Urothelium cell line (cell line): ENCODE measurements around the gene CCL25.
"Not testable (repeated sequence)": the region's sequence is repeated elsewhere in the genome, so short reads cannot be mapped to it uniquely, and the experiment has no call there.

Experiments
- DNase-seq: peaks from one replicate; pipeline ENCODE4 v3.0.0; 2011; ENCODE audit warnings: low spot score, mixed read lengths
- FAIRE-seq: peaks from 2 replicates; lab custom pipeline; 2011; peaks lifted over from hg19 to GRCh38; lab: Jason Lieb, UNC

CCL25 gene, protein sequence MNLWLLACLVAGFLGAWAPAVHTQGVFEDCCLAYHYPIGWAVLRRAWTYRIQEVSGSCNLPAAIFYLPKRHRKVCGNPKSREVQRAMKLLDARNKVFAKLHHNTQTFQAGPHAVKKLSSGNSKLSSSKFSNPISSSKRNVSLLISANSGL

DNA sequence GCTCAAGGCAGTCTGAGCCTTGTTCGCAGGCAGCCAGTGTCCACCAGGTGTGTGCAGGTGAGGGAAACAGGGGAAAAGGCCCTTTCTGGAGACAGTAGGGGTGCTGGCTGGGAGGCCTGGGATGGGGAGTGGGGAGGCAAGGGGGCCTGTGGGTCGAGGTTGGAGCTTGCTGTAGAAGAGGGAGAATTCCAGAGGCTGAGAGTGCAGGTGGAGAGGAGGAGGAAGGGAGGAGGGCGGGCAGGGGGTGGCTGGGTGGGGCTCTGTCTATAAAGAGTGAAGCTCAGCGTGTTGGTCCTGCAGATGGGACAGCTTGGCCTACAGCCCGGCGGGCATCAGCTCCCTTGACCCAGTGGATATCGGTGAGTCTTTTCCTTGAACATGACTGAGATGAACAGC is at the start of gene CCL25:
Gene CCL25, plus strand, starts transcription at position 297 of the 396 bp plus-strand sequence. CDS start 290 bp downstream, outside the sequence.
- DNase-seq = no peak
- FAIRE-seq = no peak

DNA sequence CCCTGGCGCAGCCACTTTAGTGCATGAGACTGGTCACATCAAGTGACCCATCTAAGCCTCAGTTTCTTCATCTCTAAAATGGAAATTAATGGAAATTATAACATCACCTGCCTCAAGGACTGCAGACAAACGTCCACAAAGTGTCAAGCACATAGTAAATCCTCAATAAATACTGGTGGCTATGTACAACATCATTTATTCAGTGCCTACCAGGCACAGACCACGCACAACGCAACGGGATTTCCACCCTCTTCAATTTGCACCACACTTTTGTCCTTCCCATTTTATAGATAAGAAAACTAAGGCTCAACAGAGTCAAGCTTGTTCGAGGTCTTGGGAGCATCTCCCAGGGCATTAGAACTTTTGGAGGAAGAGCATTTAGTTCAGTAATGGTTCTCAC is 48.6 kb upstream of the CCL25 start:
- DNase-seq (no peak), FAIRE-seq (no peak)

DNA sequence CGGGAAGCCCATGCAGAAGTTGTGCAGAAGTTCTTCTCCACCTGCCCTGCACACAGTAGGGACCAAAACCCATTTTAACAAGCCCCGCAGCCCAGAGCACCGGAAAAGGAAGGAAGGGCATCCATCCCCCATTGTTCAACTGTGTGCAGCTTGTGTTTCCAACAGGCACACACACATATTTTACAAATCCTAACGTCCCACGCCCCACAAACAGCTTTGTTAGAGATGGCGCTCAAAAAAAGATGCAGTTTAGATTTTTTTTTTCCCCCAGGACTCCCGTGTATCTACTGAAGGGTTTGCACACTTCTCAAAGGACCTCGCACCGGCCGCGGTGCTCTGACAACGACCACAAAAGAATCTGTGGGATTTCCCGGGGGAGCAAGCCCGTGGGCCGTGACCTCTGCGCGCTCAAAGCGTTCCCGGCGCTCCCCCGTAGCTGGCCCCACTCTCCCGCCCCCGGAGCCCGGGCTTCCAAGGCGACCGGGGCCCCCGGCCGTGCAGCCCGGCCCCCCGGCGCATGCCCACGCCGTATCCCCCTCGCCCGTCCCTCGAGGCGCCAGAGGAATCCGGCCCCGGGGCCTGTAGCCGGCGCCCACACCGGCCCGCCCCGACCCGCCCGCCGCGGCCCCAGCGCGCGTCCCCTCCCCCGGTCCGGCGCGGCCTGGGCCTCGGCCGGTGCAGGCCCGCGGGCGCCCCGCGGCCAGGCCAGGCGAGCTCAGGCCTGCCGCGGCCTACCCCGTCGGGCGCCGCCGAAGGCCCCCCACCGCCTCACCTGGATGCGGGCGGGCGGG is 47.6 kb upstream of the CCL25 start:
- no peak for DNase-seq
- FAIRE-seq = no peak

GRCh38 chr19:8005534-8006256 is 46.9 kb upstream of the CCL25 start, which contains the start of gene ELAVL1:
ELAVL1 (minus strand) TSS chr19:8005641; CDS start chr19:7991815, 13,826 bp downstream.
- peak; percentile 86 for FAIRE-seq
- DNase-seq = peak; percentile 94

GRCh38 chr19:8017808-8018207 is 34.8 kb upstream of the CCL25 start:
- DNase-seq = no peak
- FAIRE-seq = no peak

DNA sequence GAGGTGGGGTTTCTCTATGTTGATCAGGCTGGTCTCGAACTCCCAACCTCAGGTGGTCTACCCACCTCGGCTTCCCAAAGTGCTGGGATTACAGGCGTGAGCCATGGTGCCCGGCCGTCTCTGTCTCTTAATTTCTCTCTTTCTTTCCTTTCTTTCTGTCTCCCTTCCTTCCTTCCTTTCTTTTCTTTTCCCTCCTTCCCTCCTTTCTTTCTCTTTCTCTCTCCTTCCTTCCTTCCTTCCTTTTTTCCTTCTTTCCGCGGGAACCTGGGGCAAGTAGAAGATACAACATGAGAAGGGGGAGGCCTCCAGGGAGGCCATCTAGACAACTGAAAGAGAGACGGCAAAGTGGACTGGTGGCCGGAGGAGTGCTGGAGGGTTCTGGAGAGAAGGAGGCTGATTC is 31.9 kb upstream of the CCL25 start:
- no peak for DNase-seq
- no peak for FAIRE-seq

GRCh38 chr19:8021374-8021773 is 31.2 kb upstream of the CCL25 start:
- no peak for FAIRE-seq
- DNase-seq = no peak

- DNase-seq (no peak), FAIRE-seq (no peak)
Measured at GRCh38 chr19:8022275-8022674, 30.3 kb upstream of the CCL25 start.

DNA sequence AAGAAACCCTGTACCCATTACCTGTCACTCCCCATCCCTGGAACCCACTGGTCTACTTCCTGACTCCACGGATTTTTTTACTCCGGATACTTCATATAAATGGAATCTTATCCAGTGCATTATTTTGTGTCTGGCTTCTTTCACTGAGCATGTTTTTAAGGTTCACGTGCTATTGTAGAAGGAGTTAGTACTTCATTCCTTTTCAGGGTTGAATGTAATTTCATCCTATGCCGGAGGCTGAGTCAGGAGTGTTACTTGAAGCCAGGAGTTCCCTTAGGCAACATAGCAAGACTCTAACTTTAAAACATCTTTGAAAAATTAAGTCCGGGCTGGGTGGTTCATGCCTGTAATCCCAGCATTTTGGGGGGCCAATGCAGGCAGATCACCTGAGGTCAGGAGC is 29.2 kb upstream of the CCL25 start:
- FAIRE-seq (no peak), DNase-seq (no peak)

- DNase-seq, FAIRE-seq: not testable (repeated sequence)
Measured at GRCh38 chr19:8024256-8024655, 28.3 kb upstream of the CCL25 start.

DNA sequence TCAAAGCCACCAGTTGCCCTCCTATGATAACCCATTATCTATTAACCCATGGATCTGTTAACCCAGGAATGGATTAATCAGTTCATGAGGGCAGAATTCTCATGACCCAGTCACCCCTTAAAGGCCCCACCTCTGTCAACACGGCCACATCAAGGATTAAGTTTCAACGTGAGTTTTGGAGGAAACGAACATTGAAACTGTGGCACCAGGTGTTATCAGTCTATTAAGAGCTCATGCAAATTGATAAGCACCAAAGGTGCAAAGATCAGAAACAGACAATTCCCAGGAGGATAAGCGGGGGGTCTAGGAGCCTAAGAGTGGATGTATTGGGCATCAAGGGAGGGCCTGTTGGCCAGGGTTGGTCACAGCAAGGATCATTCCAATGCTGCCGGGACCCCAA is 27.2 kb upstream of the CCL25 start:
- DNase-seq (no peak), FAIRE-seq (no peak)

DNA sequence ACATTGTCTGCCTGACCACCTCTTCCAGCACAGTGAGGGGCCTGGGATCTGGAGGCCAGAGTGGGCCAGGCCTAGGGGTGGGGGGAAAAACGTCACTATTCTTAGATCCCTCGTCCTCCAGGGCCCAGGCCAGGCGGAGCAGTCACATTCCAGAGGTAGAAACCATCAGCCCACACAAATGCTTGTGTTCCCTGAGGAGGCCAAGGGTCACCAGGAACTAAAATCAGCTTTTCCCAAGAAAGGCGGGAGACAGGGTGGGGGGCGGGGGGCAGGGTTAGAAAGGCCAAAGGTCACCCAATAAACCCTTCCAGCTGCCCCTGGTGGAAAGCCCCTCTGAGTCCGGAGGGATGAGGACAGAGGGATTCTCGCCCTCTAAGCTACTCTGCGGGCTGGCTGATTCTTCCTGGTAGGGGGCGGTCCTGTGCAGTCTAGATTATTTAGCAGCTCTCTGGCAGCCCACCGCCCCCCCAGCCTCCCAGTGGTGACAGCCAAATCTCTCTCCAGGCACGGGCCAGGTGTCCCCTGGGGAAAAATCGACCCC is 23.5 kb upstream of the CCL25 start:
- FAIRE-seq (no peak), DNase-seq (no peak)

DNA sequence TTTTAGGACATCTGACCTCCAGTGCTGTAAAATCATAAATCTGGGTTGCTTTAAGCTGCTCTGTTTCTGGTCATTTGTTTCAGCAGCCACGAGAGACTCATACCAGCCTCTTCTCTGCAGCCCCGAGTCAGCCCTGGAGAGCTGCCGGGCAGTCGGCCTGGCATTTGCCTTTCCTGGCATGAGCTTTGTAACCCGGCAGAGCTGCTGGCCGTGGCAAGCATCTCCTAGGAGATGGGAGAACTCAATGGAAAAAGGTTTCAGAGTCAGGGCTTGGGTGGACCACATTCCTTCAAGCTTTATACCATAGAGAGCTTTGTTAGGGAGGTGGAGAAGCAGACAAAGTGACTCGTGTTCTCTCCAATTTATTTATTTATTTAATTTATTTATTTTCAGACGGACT is 21.6 kb upstream of the CCL25 start:
- FAIRE-seq (no peak), DNase-seq (no peak)

GRCh38 chr19:8033287-8034177 is 19.0 kb upstream of the CCL25 start:
- not testable (repeated sequence) for DNase-seq, FAIRE-seq

DNA sequence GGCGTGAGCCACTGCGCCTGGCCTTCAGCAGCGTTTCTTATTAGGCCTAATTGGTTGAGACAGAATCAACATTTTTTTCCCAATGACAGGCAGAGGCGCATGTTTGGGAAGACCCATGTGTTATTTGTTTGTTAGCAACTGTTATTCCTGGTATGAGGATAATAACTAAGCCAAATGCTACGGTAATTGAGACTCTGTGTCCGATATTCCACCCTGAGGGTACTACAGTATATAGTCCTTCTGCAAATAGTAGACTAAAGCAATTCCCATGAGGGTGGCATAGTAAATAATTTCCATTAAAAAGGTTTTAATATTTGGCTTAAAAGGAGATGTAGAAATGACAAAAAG is 18.4 kb upstream of the CCL25 start:
- no peak for DNase-seq
- no peak for FAIRE-seq

- FAIRE-seq = no peak
- no peak for DNase-seq
Measured at GRCh38 chr19:8036434-8037099, 16.0 kb upstream of the CCL25 start.

GRCh38 chr19:8038815-8039214 is 13.7 kb upstream of the CCL25 start:
- no peak for FAIRE-seq
- no peak for DNase-seq

DNA sequence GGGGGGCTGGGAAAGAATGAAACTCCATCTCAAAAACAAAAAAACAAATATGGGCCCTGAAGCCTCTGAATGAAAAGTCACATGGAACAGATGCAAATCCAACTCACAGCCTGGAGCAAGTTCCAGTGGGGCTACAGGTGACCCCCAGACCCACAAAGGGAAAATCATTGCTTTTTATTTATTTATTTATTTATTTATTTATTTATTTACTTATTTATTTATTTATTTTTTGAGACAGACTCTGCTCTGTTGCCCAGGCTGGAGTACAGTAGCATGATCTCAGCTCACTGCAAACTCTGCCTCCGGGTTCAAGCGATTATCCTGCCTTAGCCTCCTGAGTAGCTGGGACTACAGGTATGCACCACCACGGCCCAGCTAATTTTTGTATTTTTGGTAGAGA is 13.3 kb upstream of the CCL25 start:
- FAIRE-seq (no peak), DNase-seq (no peak)

GRCh38 chr19:8041531-8041931 is 11.0 kb upstream of the CCL25 start:
- no peak for DNase-seq
- FAIRE-seq = no peak

GRCh38 chr19:8042900-8043299 is 9.7 kb upstream of the CCL25 start:
- FAIRE-seq = no peak
- DNase-seq = no peak
